HG03196 (cell line): Measurements from ENCODE around the gene SARM1.
"Not testable (repeated sequence)": the region's sequence is repeated elsewhere in the genome, so short reads cannot be mapped to it uniquely, and the experiment has no call there.

Source experiments
- ATAC-seq: cut with Tn5 transposase; IDR thresholded peaks from one replicate; pipeline ENCODE4 v1.9.1; 2021; ENCODE audit not compliant: unreplicated experiment

The SARM1 gene

DNA sequence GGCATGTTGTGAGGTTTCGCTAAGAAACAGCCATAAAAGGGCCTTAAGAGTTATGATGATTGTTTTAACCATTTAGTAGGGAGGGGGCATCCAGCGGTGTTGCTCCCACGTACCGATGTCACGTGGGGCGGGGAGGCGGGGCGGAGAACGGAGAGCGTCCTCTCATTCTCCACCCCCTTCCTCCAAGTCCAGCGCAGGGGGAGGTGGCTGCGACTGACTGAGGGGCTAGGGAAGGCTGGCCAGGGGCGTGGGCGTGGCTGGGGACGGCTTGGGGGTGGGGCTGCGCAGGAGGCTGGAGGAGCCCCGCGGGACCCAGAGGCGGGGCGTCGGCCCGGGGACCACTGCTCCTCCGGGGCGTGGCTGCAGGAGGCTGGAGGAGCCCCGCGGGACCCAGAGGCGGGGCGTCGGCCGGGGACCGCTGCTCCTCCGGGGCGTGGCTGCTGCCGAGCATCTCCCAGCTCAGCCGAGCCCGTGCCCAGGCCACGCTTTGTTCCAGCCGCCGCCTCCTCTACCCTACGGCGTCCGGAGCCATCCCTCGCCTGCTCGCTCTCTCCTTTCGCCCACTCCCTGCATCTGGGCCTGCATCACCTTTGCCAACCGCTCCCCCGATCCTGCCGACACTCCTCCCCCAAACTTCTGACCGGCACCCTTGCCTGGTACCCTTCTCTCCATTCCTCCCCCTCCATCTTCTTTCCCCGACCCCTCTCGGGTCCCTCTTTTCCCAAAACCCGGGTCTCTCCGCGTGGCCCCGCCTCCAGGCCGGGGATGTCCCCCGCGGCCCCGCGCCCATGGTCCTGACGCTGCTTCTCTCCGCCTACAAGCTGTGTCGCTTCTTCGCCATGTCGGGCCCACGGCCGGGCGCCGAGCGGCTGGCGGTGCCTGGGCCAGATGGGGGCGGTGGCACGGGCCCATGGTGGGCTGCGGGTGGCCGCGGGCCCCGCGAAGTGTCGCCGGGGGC, at the start of gene SARM1:
Gene SARM1 (plus strand): TSS at position 450 of the 958 bp plus-strand sequence. CDS start 339 bp downstream, at position 789.
- peak; percentile 74 for ATAC-seq

GRCh38 chr17:28324267-28324745, 47.2 kb upstream of the SARM1 start:
- no peak for ATAC-seq

GRCh38 chr17:28324781-28325180, 46.7 kb upstream of the SARM1 start:
- no peak for ATAC-seq

DNA sequence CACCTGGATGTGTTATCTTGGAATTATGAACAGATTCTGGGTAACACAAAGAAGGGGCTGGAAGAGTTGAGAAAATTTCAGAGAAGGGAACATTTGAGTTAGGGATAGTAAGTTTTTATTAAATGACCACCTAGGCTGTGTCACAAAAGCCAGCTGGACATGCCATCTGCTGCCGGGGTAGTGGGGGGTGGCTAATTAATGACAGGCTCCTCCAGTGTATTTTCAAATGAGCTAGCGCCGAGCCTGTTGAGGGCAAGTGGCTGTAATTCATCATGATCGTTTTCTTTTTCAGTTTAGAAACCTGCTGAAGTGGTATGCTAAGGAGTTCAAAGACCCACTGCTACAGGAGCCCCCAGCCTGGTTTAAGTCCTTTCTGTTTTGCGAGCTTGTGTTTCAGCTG, 46.3 kb upstream of the SARM1 start:
- no peak for ATAC-seq

DNA sequence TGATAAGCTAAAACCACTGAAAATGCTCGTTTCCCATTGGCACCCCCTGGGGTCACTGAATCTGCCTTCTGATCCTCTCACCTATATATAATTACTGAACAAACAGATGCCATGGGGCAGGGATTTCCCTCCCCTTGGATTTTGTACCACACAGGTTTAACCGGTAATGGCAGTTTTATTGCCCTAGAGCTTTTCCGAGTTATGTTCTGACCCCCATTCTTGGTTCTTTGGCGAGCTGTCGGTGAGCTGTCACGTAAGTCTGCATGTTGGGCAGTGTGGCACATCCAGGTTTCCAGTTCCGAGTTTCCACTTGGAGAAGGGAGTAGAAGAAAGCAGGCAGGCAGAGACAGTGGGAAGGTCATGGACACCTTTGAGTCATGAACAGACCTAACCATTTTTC, 45.4 kb upstream of the SARM1 start:
- no peak for ATAC-seq

- no peak for ATAC-seq
These were observed 44.4 kb upstream of the SARM1 start for GRCh38 chr17:28327031-28327607.

GRCh38 chr17:28327709-28328108, 43.8 kb upstream of the SARM1 start:
- no peak for ATAC-seq

DNA sequence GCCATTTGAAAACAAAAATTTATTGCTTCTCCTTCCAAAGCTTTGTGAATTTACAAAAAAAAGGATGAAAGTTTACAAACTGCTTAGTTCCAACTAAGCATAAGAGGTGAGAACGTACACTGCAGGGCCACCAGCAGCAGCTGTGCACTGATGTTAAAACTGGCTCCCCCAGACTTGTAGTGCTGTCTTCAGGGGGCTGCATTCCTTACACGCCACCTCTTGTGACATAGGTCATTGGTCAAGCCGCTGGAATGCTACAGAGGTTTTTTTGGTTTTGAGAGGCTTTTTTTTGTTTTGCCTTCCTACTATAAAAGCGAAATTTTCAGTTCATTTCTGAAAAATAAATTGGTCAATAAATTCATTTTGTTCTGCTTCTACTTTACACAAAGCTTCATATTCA, 43.2 kb upstream of the SARM1 start:
- no peak for ATAC-seq

DNA sequence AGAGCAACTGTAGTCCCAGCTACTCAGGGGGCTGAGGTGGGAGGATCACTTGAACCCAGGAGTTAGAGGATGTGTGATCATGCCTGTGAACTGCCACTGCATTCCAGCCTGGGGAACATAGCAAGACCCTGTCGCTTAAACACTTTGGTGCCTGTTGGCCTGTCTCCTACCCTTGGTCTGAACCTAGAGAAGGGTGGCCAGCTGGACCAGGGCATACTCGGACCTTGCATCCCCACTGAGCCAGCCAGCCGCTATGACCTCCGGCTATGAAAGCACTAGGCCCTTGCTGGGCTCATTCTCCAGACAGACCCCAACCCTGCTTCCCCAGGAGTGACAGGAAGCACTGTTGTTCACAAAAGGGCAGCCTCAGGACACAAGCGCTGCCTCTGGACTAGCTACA, 40.8 kb upstream of the SARM1 start:
- no peak for ATAC-seq

- no peak for ATAC-seq
These were observed 39.5 kb upstream of the SARM1 start for GRCh38 chr17:28331891-28332420.

DNA sequence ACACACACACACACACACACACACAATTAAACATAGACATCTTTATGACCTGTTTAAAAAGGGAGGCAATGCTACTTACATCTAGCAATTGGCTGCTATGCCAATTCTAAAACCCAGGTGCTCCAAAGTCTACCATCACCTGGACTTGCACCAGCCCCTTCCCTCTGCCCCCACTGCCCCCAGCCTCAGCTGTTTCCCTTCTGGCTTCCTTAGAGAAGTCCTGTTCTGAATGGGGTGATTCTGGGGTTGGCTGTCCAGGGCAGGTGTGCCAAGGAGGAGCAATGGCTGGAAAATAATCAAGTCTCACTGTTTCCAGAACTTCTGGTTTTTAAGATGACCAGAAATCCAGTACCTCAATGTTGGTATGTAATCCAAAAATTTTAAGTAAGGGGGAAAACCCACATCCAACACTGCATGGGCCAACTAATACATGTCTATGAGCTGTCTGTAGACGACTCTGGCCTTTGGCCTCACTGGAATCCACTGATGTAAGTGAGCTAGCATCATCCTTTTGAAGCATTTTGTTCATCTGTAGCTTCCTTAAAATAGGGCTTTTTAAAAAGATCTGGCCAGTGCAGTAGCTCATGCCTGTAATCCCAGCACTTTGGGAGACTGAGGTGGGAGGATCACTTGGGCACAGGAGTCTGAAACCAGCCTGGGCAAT, 38.3 kb upstream of the SARM1 start:
- no peak for ATAC-seq

- ATAC-seq: no peak
These were observed 37.3 kb upstream of the SARM1 start for GRCh38 chr17:28334171-28334570.

DNA sequence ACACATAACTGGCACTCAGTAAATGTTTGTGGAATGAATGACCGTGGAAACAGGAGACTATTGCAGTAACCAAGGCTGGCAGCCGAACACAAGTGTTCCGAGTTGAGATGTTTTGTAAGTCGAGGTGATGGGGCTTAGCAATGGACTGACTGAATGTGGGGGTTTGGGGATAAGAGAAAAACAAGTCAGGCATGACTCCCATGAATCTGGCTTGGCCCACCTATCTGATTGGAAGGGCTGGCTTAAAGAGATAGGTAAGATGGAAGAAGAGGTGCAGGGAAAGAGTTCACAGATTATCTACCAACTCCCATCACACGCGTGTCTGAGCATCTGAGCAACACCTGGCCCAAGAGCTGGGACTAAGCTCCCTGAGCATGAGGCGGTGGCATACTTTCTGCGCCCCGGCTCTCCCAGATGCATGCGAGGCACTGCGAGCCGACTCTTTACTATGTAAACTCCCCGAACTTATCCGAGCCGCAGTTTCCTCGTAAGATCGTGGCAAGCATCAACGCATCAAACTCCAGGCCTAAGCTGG, 36.8 kb upstream of the SARM1 start:
- ATAC-seq: peak; percentile 1

DNA sequence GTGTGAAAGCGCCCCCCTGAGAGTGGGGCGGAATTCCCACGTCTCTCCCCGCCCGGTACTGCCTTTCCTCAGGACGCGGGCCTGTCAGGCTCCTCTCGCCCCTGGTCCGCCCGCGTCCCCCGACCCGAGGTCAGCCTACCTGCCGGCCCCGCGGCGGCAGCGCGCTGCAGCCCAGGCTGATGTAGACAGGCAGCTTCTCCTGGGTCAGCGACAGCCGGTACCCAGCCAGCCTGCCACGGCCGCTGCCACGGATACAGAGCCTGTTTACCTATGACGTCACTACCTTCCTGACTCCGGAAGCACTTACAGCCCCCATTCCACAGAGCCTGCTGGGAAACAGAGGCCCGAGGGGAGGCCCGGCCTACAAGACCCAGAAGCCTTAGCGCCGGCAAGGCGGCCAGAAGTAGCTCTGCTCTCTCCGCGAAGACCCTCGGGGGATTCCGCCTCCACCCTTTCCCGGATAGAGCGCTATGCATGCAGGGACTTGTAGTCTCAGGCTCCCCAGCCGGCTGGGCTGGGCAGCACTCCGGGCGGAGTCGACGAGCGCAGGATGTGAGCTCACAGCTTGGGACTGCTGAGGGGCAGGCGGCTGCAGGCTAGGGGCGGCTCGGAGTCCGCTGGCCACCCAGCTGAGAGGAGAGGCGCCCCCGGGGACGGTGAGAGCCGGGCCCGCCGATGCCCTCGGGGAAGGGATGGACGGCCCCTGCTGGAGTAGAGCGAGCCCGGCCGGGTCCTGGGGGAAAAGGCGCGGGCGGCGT, 36.1 kb upstream of the SARM1 start, which contains the start of the genes IFT20 and TNFAIP1:
Gene IFT20 (minus strand): TSS at position 272 of the 758 bp plus-strand sequence. CDS start 3,487 bp downstream, outside the sequence.
Gene TNFAIP1 (plus strand): TSS at position 561 of the 758 bp plus-strand sequence. CDS start 3,761 bp downstream, outside the sequence.
- ATAC-seq: peak; percentile 96

DNA sequence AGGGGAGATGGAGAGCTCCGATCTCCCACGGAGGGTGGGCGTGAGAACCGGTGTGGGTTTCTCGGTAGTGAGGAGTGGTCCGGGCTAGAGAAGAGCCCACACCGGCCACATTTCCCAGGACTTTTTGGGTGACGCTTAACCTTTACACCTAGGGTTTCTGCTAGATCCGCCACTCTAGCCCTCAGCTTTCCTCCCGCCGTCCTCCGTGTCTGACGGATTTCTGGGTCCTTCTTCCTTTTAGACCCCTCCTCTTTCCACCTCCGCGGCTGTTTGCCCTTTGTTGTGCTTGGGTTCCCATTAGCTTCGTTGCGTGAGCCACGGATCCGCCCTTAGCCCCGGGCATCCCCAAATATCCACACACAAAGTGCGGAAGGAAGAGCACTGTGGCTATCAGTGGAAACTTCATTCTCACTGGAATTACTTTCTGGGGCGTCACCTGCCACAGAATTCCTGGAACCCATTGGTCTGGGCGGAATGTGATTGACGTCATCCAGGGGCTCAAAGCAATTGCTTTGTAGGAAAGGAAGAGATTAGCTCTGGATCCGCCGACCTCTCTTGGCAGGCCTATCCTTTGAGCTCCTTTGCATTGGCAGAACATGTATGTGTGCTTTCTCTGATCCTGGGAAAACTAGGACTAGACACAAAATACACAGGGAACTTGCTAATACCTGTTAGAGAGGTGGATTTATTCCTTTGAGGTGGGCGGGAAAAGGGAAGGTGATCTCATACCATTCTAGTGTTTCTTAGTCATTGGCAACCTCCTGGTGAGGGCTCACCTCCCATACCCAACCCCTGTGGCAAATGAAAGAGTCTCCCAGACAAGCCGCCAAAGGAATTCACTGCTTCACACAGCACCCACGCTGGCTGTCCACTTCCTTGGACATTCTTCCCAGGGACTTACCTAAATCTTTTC, 35.3 kb upstream of the SARM1 start:
- ATAC-seq: no peak

DNA sequence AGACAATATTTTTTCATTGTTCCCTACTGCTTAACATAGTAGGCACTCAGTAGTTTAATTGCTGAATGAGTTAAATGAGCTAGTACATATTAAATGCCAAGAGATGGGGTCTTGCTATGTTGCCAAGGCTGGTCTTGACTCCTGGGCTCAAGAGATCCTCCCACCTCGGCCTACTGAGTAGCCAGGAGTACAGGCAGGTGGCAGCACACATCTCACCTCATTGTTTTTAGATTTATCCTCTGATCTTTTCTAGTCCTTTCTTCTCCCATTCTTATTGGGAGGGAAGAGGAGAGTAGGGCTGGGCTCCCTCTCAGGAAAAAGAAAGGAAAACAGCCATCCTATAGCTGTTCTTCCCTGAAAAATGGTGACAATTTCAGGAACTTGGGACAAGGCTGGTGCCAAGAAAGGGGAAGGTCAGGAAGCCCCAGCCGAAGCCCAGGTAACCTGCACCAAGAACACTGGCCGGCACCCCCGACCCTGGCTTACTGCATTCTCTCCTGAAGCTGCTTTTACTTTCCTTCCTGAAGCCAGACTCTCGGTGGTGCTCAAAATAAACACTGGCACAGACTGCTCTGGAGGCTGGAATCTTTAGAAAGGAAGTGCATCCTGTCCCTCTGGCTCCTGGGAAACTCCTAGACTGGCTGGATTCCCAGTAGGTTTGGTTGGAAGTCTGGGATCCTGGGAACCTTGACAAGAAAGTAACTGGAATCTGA, 33.3 kb upstream of the SARM1 start:
- no peak for ATAC-seq

GRCh38 chr17:28338769-28339212, 32.7 kb upstream of the SARM1 start:
- ATAC-seq: not testable (repeated sequence)

DNA sequence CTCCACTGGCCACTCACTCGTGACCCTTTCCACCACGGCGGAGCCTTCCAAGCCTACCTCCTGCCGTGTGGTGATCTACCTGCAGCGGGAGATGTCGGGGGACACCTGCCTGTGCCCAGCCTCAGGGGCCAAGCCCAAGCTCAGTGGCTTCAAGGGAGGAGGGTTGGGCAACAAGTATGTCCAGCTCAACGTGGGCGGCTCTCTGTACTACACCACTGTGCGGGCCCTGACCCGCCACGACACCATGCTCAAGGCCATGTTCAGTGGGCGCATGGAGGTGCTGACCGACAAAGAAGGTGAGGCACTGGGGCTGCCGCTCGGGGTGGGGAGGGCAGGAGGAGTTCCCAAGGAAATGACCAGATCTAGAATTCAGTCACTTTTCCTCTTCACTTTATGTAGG, 32.1 kb upstream of the SARM1 start:
- ATAC-seq: no peak
